NCI-H524 (cell line): ENCODE data around the gene PEAK1.
"Not testable (repeated sequence)": the region's sequence is repeated elsewhere in the genome, so short reads cannot be mapped to it uniquely, and the experiment has no call there.

ENCODE experiments used
- DNase-seq, 2 experiments: peaks; one replicate each; lab custom pipeline; 2025; lab: John Stamatoyannopoulos, UW

PEAK1 gene

DNA sequence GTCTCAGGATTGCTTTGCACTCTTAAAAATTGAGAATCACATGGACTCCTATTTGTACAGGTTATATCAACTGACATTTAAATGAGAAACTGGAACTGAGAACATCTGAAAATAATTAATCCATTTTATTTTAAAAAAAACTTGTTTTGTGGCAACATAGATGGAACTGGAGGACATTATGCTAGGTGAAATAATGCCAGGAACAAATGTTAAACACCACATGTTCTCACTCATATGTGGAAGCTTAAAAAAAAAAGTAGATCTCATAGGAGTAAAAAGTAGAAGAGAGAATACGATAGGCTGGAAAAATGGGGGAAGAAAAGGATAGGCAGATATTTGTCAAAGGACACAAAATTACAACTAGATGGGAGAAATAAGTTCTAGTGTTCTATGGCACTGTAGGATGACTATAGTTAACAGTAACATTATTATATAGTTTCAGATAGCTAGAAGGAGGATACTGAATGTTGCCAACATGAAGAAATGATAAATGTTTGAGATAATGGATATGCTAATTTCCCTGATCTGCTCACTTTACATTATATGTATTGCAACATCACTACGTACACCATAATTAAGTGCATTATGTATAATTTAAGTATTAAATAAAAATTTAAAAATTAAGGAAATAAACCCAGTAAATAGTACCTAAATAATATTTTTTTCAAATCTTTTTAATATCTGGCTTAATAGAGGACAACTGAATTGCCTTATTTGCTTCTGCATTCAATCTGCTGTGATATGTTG, 248.5 kb downstream of the PEAK1 start:
- DNase-seq: no peak

DNA sequence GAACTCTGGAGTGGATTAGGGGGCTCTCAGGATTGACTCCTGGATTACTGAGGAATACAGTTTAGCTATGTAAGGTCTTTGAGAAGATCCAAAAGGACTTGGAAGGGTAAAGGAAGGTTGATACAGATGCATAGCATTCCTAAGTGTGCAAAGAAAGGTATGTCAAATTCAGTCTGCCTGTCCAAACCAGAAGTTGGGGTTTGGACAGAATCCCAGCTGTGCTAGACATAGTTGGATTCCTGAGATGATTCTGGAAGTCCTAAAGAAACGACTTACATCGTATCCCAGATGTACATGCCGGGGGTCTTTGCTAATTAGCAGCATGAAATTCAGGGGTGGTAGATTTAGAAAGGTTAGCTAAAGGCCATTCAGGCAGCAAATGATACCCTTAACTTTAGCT, 251.3 kb downstream of the PEAK1 start:
- DNase-seq: no peak

DNA sequence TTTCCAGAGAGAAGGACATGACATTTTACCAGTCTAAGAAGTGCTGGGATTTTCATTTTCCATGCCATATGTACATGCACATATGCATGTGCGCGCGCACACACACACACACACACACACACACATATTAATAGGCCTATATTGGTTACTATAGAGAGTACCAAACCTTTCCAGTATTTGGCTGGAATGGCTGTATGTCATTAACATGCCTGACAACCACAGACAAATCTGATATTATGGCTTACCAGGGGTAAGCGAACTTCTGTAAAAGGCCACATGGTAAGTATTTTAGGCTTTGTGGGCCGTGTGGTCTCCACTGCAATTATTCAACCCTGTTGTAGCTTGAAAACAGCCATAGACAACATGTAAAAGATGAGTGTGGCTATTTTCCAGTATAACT, 251.8 kb downstream of the PEAK1 start:
- DNase-seq: no peak

DNA sequence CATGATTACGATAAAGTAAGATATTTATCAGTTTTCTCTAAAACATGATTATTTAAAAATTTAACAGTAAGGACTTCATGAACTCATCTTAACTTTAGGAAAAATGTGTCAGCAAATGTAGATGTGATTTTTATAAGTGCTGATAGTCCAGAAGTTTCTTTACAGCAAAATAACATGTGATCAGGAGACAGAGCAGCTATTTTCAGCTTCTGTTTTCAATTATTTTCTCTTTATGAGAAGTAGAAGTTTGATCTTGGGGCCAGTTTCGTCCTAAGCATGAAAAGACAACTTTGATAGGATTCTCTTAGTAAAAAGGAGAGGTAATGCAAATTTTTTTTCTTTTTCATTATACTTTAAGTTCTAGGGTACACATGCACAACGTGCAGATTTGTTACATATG, 252.5 kb downstream of the PEAK1 start:
- DNase-seq: no peak

DNA sequence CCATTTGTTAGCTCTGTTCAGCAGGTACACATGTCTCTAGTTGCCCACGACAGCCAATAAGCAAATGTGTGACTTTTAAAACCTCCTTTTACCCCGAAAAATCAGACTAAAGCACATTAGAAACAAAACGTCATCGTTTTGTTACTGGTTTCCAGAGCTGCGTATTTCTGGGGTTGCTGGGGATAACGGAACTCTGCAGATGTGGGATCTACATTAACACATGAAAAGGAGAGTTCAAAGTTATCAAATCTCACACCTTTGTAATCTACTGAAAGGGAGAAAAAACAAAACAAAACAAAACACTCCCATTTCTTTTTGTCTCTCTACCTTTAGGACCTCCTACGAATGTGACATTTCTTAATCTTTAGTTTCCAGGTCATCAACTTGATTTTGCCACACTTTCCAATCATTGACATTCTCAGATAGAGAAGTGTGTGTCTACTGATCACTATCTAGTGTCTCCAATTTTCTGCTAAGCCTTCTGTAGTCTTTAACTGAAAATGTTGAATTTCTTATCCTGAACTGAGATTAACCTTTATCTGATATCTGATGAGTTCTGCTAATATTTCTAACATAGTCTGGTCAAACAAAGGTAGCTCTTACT, 256.0 kb downstream of the PEAK1 start:
- no peak for DNase-seq

DNA sequence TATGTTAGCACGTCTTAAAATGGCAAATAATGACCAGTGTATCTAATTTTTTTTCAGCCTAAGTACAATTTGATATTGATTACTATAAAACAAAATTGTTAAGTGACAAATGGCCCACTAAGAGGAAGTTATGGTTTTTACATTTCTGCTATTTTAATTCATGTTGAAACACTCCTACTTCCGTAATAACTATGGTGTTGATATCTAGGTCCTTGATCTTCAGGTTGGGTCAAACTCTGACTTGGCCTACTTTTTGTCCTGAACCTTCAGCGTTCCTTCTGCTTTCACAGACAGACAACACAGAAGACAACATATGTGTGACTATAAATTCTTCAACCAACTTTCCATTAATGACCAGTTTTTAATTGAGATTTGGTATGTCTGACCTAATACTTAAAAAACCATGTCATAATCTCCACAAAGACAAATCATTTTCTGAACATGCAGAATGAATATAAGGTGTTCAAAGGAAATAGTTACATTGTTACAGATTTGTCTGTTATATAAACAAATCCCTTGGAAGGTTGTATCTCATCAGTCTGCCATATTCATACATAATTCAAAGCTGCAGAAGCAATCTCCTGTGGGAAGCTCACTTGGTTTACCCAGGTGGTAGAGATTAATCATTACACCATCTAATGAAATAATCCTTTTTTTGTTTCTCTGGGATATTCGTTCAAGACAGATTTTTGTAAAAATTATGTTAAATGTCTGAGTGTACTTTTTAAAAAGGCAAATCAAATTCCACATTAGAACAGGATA, 256.9 kb downstream of the PEAK1 start:
- DNase-seq: no peak

DNA sequence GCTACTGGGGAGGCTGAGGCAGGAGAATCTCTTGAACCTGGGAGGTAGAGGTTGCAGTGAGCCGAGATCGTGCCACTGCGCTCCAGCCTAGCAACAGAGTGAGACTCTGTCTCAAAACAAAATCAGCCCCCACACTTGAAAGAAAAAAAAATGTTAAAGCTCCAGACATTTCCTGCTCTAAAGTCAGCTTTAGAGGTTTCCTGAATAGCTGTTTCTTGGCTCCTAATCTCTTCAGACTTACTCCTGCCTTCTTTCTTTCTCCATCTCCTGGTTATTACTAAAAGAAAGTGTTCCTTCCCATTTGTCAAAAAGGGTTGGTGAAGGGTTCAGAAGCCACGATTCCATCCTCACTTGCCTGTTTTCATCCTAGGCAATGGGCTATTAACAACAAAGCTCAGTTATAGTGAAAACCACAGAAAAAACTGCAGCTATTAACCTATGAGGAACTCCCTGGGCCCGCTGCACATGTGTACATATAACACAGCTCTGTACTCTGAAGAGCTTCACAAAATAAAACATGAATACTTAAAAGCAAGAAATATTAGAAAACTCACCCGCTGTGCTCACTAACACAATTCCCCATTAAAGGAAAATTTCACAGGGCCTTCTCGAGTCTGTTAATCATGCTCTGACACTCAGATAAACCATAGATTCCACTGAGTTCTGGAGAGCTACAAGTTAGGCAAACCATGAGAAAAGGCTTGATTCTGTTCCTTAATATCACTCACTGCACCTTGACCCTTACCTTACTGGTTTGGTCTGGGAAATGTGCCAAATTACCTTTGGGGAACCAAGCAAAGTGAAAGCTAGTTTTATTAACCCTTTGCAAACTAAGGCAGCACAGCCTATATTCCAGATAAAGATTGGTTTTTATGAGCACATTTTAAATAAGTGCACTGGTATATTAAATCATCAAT, 259.1 kb downstream of the PEAK1 start:
- no peak for DNase-seq

DNA sequence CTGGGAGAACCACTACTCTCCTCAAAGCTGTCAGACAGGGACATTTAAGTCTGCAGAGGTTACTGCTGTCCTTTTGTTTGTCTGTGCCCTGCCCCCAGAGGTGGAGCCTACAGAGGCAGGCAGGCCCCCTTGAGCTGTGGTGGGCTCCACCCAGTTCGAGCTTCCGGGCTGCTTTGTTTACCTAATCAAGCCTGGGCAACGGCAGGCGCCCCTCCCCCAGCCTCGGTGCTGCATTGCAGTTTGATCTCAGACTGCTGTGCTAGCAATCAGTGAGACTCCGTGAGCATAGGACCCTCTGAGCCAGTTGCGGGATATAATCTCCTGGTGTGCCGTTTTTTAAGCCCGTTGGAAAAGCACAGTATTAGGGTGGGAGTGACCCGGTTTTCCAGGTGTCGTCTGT, 263.9 kb downstream of the PEAK1 start:
- not testable (repeated sequence) for DNase-seq

DNA sequence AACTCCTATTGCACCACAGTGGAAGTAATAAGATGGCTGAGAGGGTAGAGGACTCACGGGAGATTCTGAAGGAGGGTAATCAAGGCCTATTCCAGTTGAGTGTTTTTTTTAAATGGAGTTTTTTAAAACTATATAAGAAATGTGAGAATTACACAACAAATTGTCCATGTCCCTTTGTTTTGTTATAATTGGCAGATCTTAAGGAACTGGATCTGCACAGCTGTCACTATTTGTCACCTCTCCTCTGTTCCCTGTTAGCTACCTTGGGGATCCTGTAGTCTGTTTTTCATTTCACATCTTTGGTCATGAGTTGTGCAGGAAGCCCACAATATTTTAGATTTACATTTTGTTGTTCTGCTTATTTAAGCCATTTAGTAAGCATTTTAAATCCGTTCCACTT, 271.7 kb downstream of the PEAK1 start:
- no peak for DNase-seq

DNA sequence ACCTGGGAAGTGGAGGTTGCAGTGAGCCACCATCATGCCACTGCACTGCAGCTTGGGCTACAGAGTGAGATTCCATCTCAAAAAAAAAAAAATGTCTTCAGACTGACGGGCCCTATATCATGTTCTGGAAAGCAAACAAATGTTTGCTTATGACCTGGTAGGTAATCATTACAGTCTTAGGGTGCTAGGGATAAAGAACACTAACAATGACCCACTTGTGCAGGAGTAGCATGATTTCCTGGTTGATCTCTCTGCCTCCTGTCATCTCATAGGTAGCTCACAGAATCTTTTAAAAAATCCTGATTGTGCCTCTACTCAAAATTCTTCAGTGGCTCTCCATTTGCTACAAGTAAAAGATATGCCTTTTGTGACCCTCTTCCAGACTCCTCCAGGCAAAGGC, 274.5 kb downstream of the PEAK1 start:
- no peak for DNase-seq

DNA sequence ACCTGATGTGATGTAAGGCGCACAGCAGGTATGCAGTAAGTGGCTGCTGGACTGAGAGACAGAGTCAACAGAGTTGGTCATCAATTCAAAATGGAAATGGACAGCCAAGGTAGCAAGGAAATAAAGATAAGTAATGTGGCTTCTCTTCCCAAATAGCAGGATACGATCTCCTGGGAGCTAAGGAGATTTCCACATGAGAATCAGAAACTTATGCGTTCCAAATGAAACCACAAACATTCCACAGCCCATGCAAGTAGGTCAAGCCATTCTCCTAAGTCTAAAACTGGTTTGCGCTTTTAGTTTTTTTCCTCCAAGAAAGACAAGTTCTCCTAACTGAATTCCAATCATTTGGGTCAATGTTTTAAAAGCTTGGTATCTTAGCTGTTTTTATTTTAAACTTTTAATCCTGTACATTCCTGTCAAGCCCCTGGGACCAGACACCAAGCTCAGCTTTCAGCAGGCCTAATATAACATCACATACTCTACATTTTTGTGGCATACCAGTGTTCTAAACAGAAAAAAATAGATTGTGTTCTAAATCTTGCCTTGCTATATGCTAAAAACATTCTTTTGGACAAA, 275.3 kb downstream of the PEAK1 start:
- no peak for DNase-seq

DNA sequence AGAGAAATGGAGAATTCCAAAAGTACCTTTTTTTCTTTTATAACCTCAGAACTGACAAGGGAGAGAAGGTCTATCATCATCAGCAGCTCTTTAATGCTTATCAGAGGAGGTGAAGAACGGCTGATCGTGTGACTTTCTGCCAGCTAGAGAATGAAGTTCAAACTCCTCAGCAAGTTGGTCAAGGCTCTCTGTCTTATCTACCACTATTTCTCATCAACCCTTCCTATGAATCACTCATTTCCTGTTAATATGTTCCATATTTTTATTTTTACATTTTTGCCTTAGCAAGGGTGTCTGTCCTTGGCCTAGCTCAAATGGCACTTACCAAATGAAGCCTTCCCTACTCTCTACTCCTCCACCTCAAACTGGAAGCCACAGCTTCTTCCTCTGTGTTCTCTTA, 275.9 kb downstream of the PEAK1 start:
- no peak for DNase-seq

DNA sequence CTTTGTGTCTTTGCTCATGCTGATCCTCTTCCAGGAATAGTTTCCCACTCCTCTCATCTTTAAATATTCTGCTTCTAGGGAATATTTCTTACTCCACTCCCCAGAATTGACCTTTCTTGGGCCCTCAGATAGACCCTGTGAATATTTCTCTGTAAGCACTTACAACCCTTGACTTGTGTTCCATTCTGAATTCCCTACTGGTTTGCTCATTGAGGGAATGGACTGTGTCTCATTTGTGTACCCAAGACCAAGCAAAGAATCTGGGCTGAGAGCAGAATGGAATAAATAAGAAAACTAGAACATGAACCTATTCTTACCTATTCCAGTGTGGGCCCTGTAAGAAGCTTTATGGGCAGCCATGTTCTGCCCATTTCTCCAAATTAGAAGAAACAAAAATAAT, 276.3 kb downstream of the PEAK1 start:
- no peak for DNase-seq

DNA sequence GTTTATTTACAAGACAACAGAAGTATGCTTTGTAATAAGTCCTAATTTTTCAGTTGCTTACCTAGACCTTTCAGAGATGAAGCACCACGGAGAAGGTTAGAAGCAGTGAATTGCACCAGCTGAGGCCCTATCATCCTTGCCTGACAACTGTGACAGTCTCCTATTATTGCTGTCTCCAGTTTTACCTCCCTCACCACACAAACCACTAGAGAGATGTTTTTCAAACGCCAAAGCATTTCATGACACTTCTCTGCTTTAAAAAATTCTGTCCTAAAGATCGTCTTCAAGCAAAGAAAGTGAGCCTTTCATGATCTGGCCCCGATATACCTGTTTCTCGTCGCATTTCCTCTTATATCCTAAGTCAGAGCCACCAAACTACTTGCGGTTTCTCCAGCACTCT, 276.7 kb downstream of the PEAK1 start:
- DNase-seq: no peak

DNA sequence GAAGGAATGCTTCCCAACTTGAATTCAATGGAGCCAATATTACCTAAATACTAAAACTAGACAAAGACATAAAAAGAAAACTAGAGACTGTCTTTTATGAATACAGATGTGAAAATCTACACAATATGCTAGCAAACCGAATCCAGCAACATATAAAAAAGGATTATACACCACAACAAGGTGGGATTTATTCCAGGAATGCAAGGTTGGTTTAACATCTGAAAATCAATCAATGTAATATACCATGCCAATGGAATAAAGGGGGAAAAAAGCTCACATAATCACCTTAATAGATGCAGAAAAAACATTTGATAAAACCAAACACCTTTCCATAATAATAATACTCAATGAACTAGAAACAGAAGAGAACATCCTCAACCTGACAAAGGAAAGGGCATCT, 279.7 kb downstream of the PEAK1 start:
- no peak for DNase-seq

DNA sequence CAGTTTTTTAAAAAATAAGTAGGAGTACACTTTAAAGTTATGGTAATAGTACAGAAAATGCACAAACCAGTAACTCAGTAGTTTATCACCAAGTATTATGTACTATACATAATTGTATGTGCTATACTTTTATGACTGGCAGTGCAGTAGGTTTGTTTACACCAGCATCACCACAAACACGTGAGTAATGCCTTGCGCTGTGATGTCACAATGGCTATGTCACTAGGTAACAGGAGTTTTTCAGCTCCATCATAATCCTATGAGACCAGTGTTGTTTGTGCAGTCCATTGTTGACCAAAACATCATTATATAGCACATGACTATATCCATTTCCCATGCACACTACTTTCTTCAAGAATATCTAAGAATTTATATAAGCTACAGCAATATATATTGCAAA, 280.6 kb downstream of the PEAK1 start:
- DNase-seq: no peak

DNA sequence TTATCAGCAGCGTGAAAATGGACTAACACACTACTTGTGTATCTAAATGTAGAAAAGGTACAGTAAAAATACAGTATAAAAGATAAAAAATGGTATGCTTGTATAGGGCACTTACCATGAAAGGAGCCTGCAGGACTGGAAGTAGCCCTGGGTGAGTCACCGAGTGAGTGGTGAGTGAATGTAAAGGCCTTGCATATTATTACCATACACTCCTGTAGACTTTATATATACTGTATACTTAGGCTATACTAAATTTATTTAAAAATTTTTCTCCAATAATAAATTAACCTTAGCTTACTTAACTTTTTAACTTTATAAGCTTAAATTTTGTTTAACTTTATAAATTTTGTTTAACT, 281.8 kb downstream of the PEAK1 start:
- no peak for DNase-seq

DNA sequence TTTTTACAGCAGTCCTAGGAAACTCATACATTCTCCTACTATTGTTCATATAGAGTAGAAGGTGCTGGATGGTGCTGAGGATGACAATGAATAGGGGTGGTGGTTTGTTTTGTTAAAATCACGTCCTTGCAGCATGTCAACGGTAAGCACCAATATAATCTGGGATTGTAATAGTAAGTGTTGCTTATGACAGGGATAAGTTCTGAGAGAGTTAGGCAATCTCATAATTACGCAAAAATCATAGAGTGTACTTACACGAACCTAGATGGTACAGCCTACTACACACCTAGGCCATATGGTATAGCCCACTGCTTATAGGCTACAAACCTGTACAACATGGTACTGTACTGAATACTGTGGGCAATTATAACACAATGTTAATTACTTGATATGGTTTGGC, 284.7 kb downstream of the PEAK1 start:
- DNase-seq: no peak

DNA sequence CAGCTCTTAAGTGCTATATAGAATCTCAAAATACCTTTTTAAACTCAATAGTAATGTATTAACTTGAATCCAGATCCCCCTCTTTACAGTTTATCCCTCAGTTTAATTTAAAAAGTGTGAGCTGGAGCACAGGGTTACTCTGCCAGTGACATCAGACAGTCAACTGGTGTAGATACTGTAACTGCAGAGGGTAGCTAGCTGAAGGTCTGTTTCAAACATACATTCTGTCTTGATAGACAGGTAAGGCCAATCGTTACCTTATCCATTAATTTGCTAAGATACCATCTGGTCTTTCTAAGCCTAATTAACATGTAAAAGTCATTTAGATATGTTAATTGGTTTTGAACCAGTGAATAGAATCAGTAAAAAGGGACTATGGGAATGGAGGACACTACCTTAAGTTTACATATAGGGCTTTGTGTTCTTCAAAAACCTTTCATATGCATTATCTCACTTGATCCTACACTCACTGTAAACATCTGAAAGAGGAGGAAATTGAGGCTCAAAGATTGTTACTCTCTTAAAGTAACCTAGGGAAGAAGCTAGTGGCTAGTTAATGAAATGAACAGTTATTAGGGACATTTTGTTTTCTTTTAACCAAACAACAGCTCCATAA, 289.5 kb downstream of the PEAK1 start:
- DNase-seq: no peak

DNA sequence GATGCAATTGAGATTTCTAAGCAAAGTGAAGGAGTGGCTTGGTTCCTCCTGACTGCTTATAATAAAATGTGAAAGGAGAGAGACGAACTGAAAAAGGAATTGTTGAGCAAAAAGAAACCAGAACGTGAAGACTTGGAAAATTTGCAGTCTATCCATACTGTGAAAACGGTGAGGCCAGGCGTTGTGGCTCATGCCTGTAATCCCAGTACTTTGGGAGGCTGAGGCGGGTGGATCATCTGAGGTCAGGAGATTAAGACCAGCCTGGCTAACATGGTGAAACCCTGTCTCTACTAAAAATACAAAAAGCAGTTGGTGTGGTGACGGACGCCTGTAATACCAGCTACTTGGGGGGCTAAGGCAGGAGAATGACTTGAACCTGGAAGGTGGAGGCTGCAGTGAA, 292.3 kb downstream of the PEAK1 start:
- no peak for DNase-seq

DNA sequence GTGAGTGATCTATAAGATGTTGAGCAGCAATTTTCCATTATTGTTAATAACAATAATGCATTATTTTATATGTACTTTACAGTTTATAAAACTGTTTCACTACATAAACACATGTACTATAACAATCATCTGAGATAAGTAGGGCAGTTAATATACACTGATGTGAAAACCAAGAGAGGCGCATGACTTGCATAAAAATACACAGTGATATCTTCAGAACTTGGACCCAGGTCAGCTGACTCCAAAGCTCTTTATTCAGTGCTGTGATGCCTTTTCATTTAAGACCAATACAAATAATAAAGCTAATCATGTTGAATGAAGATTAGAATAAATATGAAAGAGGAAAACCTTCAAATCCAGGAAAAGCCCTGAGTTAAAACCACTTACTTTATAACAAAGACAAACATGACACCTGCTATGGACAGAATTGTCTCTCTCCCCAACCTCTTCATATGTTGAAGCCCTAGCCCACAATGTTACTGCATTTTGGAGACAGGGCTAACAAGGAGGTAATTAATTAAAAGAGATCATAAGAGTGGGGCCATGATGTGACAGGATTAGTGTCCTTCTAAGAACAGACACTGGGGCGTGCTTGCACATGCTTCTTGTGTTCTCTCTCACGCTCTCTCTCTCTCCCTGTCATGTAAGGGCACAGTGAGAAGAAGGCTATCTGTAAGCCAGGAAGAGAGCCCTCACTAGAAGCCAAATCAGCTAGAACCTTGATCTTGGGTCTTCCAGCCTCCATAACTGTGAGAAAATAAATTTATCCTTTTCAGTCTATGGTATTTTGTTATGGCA, 293.2 kb downstream of the PEAK1 start:
- DNase-seq: peak; percentile 77 to 95
